Spleen (tissue), 7 donors: ENCODE data around the gene GRID2.

Experiments
- CTCF ChIP-seq, 11 experiments: fragments of 200-600 bp in 7 of 11; fragments of 450-650 bp in 4 of 11; sonication (generic) in 4 of 11; IDR thresholded peaks in 8 of 11; conservative IDR thresholded peaks in 3 of 11; 1 replicate in 7 of 11; 2 replicates in 4 of 11; pipeline versions ENCODE4 v1.4.0 to v1.8.0; 2016 to 2021; ENCODE audit warnings: antibody characterized with exemption in 11 of 11, inconsistent platforms in 4 of 11, mild to moderate bottlenecking in 1 of 11
- POLR2AphosphoS5 ChIP-seq, 3 donors: sonication (generic); formaldehyde crosslinking; IDR thresholded peaks; one replicate each; pipeline ENCODE4 v1.5.1; 2017; ENCODE audit warnings: antibody characterized with exemption in 3 of 3
- donor health status: DM: no; HTN: no; CAD: no; lungs with moderate emphysema.
- donor health status: DM: no; HTN: no; CAD: no.
- donor health status: DM: no; HTN: no; CAD: no.

- TF ChIP-seq CTCF (IDR thresholded peaks at IDR 0.05 in 8 of 11, conservative IDR thresholded peaks at IDR 0.05 in 3 of 11) (no peak), POLR2AphosphoS5 (IDR thresholded peaks at IDR 0.05) (no peak)
Observed at GRCh38 chr4:92307181-92307580, 3.4 kb downstream of the GRID2 start.
